SJCRH30 (cell line): ENCODE data around the gene NDUFB1. TPM values are rescaled to one million over a fixed set of nuclear protein-coding genes. Genes with fewer than 3 reads are reported as not detected.

Experiments used
- DNase-seq, 2 experiments: peaks; one replicate each; pipeline ENCODE4 v3.0.0-alpha.2; 2015 to 2020
- H3K27ac ChIP-seq: fragments of 250-450 bp; sonication (Bioruptor Pico); 2 replicates; pipeline ENCODE4 v1.5.1; 2020; ENCODE audit warnings: mild to moderate bottlenecking, moderate library complexity
- H3K27me3 ChIP-seq: fragments of 250-450 bp; sonication (Bioruptor Pico); 2 replicates; pipeline ENCODE4 v1.5.1; 2020; ENCODE audit warnings: mild to moderate bottlenecking, moderate library complexity
- H3K36me3 ChIP-seq: fragments of 250-450 bp; sonication (Bioruptor Pico); 2 replicates; pipeline ENCODE4 v1.5.1; 2020; ENCODE audit warnings: mild to moderate bottlenecking, moderate library complexity
- H3K4me1 ChIP-seq: fragments of 250-450 bp; sonication (Bioruptor Pico); 2 replicates; pipeline ENCODE4 v1.5.1; 2020; ENCODE audit warnings: mild to moderate bottlenecking, moderate library complexity
- H3K4me3 ChIP-seq: fragments of 250-450 bp; sonication (Bioruptor Pico); 2 replicates; pipeline ENCODE4 v1.5.1; 2020; ENCODE audit warnings: mild to moderate bottlenecking, moderate library complexity
- H3K9me3 ChIP-seq: fragments of 250-450 bp; sonication (Bioruptor Pico); replicated peaks from 2 replicates; pipeline ENCODE4 v1.5.1; 2020; ENCODE audit warnings: mild to moderate bottlenecking, moderate library complexity
- total RNA-seq: library from RNA; depleted of rRNA; stranded (reverse); fragments of >200 nt; shearing (Covaris generic); gene quantifications from 2 replicates; pipeline ENCODE4 v1.2.3, GENCODE V29; 2014; rRNA removed

NDUFB1 gene
- total RNA-seq, result 250 and 280 TPM in 2 replicates

- H3K4me1 ChIP-seq, result no peaks in the 10 kb centered on the region; the same call in 1 of the 2 replicates
These were observed at the start of gene NDUFB1, which contains the start of gene CPSF2 for GRCh38 chr14:92121670-92122350. NDUFB1 (minus strand) TSS chr14:92121706; CDS start chr14:92117637, 4,069 bp downstream. CPSF2 (plus strand) TSS chr14:92121969; CDS start chr14:92130985, 9,016 bp downstream.

GRCh38 chr14:92164958-92165357, 43.5 kb upstream of the NDUFB1 start:
- no peak overlapping the region for H3K4me3 ChIP-seq
- no peak for DNase-seq
- no peak overlapping the region for H3K27ac ChIP-seq
- no peaks in the 10 kb centered on the region for H3K27me3 ChIP-seq
- no peaks in the 10 kb centered on the region for H3K4me1 ChIP-seq
- H3K9me3 ChIP-seq, result peaks cover 10% of the 10 kb centered on the region
- peaks cover 56% of the 10 kb centered on the region for H3K36me3 ChIP-seq

More at GRCh38 chr14:92121670-92122350, at the start of gene NDUFB1, which contains the start of gene CPSF2:
- Histone ChIP-seq H3K27ac (peak within 1 kb of the TSS; percentile 97), H3K9me3 (no peaks in the 10 kb centered on the region), H3K27me3 (no peaks in the 10 kb centered on the region), H3K36me3 (peaks cover 13% of the 10 kb centered on the region), H3K4me3 (peak within 1 kb of the TSS; percentile 96)
- DNase-seq, result peak; percentile 80 to 83

GRCh38 chr14:92161521-92161920, 40.0 kb upstream of the NDUFB1 start:
- no peaks in the 10 kb centered on the region for H3K27me3 ChIP-seq
- DNase-seq, result no peak
- H3K4me3 ChIP-seq, result no peak overlapping the region
- H3K4me1 ChIP-seq, result no peaks in the 10 kb centered on the region
- peaks cover 8% of the 10 kb centered on the region for H3K9me3 ChIP-seq
- no peak overlapping the region for H3K27ac ChIP-seq
- peaks cover 88% of the 10 kb centered on the region for H3K36me3 ChIP-seq

- H3K27me3 ChIP-seq, result no peaks in the 10 kb centered on the region
- no peak for DNase-seq
- H3K4me1 ChIP-seq, result no peaks in the 10 kb centered on the region
- peaks cover 90% of the 10 kb centered on the region for H3K36me3 ChIP-seq
- H3K9me3 ChIP-seq, result peaks cover 4% of the 10 kb centered on the region; the same call in 1 of the 2 replicates
- H3K4me3 ChIP-seq, result no peak overlapping the region
- no peak overlapping the region for H3K27ac ChIP-seq
These were observed 39.1 kb upstream of the NDUFB1 start for GRCh38 chr14:92160619-92161018.

GRCh38 chr14:92154283-92154942, 32.9 kb upstream of the NDUFB1 start:
- peaks cover 58% of the 10 kb centered on the region for H3K36me3 ChIP-seq
- no peak for DNase-seq
- no peak overlapping the region for H3K4me3 ChIP-seq
- H3K27me3 ChIP-seq, result no peaks in the 10 kb centered on the region
- no peaks in the 10 kb centered on the region for H3K9me3 ChIP-seq
- H3K4me1 ChIP-seq, result no peaks in the 10 kb centered on the region
- H3K27ac ChIP-seq, result no peak overlapping the region

- H3K4me3 ChIP-seq, result no peak overlapping the region
- H3K4me1 ChIP-seq, result no peaks in the 10 kb centered on the region
- H3K27ac ChIP-seq, result no peak overlapping the region
- no peaks in the 10 kb centered on the region for H3K27me3 ChIP-seq
- H3K36me3 ChIP-seq, result peaks cover 54% of the 10 kb centered on the region
- DNase-seq, result no peak
- H3K9me3 ChIP-seq, result no peaks in the 10 kb centered on the region
These were observed 32.1 kb upstream of the NDUFB1 start for GRCh38 chr14:92153581-92153980.

- no peaks in the 10 kb centered on the region for H3K27me3 ChIP-seq
- no peaks in the 10 kb centered on the region for H3K4me1 ChIP-seq
- no peak overlapping the region for H3K27ac ChIP-seq
- DNase-seq, result no peak
- no peak overlapping the region for H3K4me3 ChIP-seq
- H3K36me3 ChIP-seq, result peaks cover 71% of the 10 kb centered on the region
- H3K9me3 ChIP-seq, result no peaks in the 10 kb centered on the region
These were observed 23.2 kb upstream of the NDUFB1 start for GRCh38 chr14:92144708-92145107.

- peaks cover 73% of the 10 kb centered on the region for H3K36me3 ChIP-seq
- DNase-seq, result no peak
- no peak overlapping the region for H3K27ac ChIP-seq
- no peaks in the 10 kb centered on the region for H3K27me3 ChIP-seq
- no peaks in the 10 kb centered on the region for H3K4me1 ChIP-seq
- no peaks in the 10 kb centered on the region for H3K9me3 ChIP-seq
- H3K4me3 ChIP-seq, result no peak overlapping the region
These were observed 22.5 kb upstream of the NDUFB1 start for GRCh38 chr14:92143962-92144361.

- H3K27ac ChIP-seq, result no peak overlapping the region
- H3K36me3 ChIP-seq, result peaks cover 79% of the 10 kb centered on the region
- H3K27me3 ChIP-seq, result no peaks in the 10 kb centered on the region
- DNase-seq, result peak in 1 of 2 experiments; percentile 10
- H3K9me3 ChIP-seq, result no peaks in the 10 kb centered on the region
- no peak overlapping the region for H3K4me3 ChIP-seq
- no peaks in the 10 kb centered on the region for H3K4me1 ChIP-seq
These were observed 21.8 kb upstream of the NDUFB1 start for GRCh38 chr14:92143309-92143708.

GRCh38 chr14:92135269-92135668, 13.8 kb upstream of the NDUFB1 start:
- Histone ChIP-seq H3K9me3 (no peaks in the 10 kb centered on the region), H3K4me1 (no peaks in the 10 kb centered on the region), H3K36me3 (peaks cover 59% of the 10 kb centered on the region), H3K27me3 (no peaks in the 10 kb centered on the region), H3K4me3 (no peak overlapping the region), H3K27ac (no peak overlapping the region)
- DNase-seq, result peak in 1 of 2 experiments; percentile 7

GRCh38 chr14:92134456-92134855, 12.9 kb upstream of the NDUFB1 start:
- DNase-seq, result no peak
- Histone ChIP-seq H3K4me1 (no peaks in the 10 kb centered on the region), H3K27me3 (no peaks in the 10 kb centered on the region), H3K9me3 (no peaks in the 10 kb centered on the region), H3K27ac (no peak overlapping the region), H3K4me3 (no peak overlapping the region), H3K36me3 (peaks cover 56% of the 10 kb centered on the region)

- Histone ChIP-seq H3K9me3 (no peaks in the 10 kb centered on the region), H3K36me3 (peaks cover 20% of the 10 kb centered on the region)
These were observed 1.3 kb upstream of the NDUFB1 start for GRCh38 chr14:92122761-92123160.

GRCh38 chr14:92122351-92122677, 808 bp upstream of the NDUFB1 start:
- peak overlapping the region; percentile 96 for H3K4me3 ChIP-seq
- H3K27me3 ChIP-seq, result no peaks in the 10 kb centered on the region
- no peaks in the 10 kb centered on the region; the same call in 1 of the 2 replicates for H3K4me1 ChIP-seq
- DNase-seq, result peak; percentile 34 to 60
- H3K36me3 ChIP-seq, result peaks cover 18% of the 10 kb centered on the region
- H3K27ac ChIP-seq, result peak overlapping the region; percentile 97
- H3K9me3 ChIP-seq, result no peaks in the 10 kb centered on the region

More at GRCh38 chr14:92122761-92123160, 1.3 kb upstream of the NDUFB1 start:
- Histone ChIP-seq H3K4me3 (peak overlapping the region; percentile 96), H3K4me1 (no peaks in the 10 kb centered on the region; the same call in 1 of the 2 replicates), H3K27me3 (no peaks in the 10 kb centered on the region), H3K27ac (peak overlapping the region; percentile 97; the same call in 1 of the 2 replicates)
- DNase-seq, result no peak

- Histone ChIP-seq H3K27me3 (no peaks in the 10 kb centered on the region), H3K4me1 (no peaks in the 10 kb centered on the region; the same call in 1 of the 2 replicates), H3K4me3 (peak overlapping the region; percentile 96), H3K36me3 (peaks cover 10% of the 10 kb centered on the region), H3K9me3 (no peaks in the 10 kb centered on the region), H3K27ac (peak overlapping the region; percentile 97)
- no peak for DNase-seq
These were observed 268 bp downstream of the NDUFB1 start for GRCh38 chr14:92121207-92121669.

- Histone ChIP-seq H3K4me3 (no peak overlapping the region), H3K4me1 (no peaks in the 10 kb centered on the region), H3K27me3 (no peaks in the 10 kb centered on the region), H3K36me3 (no peaks in the 10 kb centered on the region), H3K9me3 (no peaks in the 10 kb centered on the region), H3K27ac (no peak overlapping the region)
- no peak for DNase-seq
These were observed 12.0 kb downstream of the NDUFB1 start for GRCh38 chr14:92109490-92109889.
